Liver (tissue), 9 donors: ENCODE results near the gene SPTLC2. TPM values are rescaled to one million over a fixed set of nuclear protein-coding genes. Genes with fewer than 3 reads are reported as not detected.

Source experiments
- DNase-seq: peaks from one replicate; pipeline ENCODE4 v3.0.0-alpha.2; 2017; ENCODE audit warnings: low spot score
- H3K27ac ChIP-seq, 2 donors: one replicate each; pipeline ENCODE4 v1.7.0; 2013; ENCODE audit warnings: inconsistent platforms in 2 of 2, low read length in 2 of 2, control low read depth in 1 of 2, low read depth in 1 of 2, mild to moderate bottlenecking in 1 of 2
- H3K27me3 ChIP-seq, 4 donors: one replicate each; pipeline versions ENCODE4 v1.6.1 to v1.7.0; 2013; ENCODE audit warnings: low read length in 3 of 4, inconsistent platforms in 1 of 4, mild to moderate bottlenecking in 1 of 4, moderate library complexity in 1 of 4; ENCODE audit not compliant: control insufficient read depth in 4 of 4, insufficient read depth in 4 of 4
- H3K36me3 ChIP-seq, 4 donors: one replicate each; pipeline versions ENCODE4 v1.6.1 to v1.7.0; 2013; ENCODE audit warnings: low read length in 3 of 4, mild to moderate bottlenecking in 3 of 4, low read depth in 1 of 4, moderate library complexity in 1 of 4; ENCODE audit not compliant: control insufficient read depth in 4 of 4, insufficient read depth in 3 of 4
- H3K4me1 ChIP-seq, 4 donors: one replicate each; pipeline versions ENCODE4 v1.6.1 to v1.7.0; 2013; ENCODE audit warnings: low read length in 3 of 4, mild to moderate bottlenecking in 3 of 4, moderate library complexity in 1 of 4; ENCODE audit not compliant: control insufficient read depth in 4 of 4, insufficient read depth in 4 of 4
- H3K4me3 ChIP-seq, 3 donors: one replicate each; pipeline versions ENCODE4 v1.6.1 to v1.7.0; 2013; ENCODE audit warnings: low read length in 3 of 3, control low read depth in 1 of 3, low read depth in 1 of 3, mild to moderate bottlenecking in 1 of 3
- H3K9ac ChIP-seq, 2 donors: one replicate each; pipeline ENCODE4 v1.7.0; 2013; ENCODE audit warnings: low read length in 2 of 2, mild to moderate bottlenecking in 2 of 2, moderate library complexity in 2 of 2, control low read depth in 1 of 2, low read depth in 1 of 2
- H3K9me3 ChIP-seq, 4 donors: one replicate each; pipeline versions ENCODE4 v1.6.1 to v1.7.0; 2013; ENCODE audit warnings: low read length in 3 of 4; ENCODE audit not compliant: control insufficient read depth in 4 of 4
- ATF3 ChIP-seq: IDR thresholded peaks from 2 replicates; pipeline ENCODE4 v1.6.1; 2016; ENCODE audit warnings: antibody characterized with exemption
- CTCF ChIP-seq: fragments of 150-350 bp; IDR thresholded peaks from 2 replicates; pipeline ENCODE4 v1.5.1; 2017; ENCODE audit warnings: improper control_type of control experiment, low read depth, low read length; ENCODE audit not compliant: missing input control
- EGR1 ChIP-seq, 2 donors: IDR thresholded peaks; 2 replicates each; pipeline ENCODE4 v1.6.1; 2016 to 2018; ENCODE audit warnings: antibody characterized with exemption in 2 of 2, low read depth in 2 of 2
- FOXA1 ChIP-seq: IDR thresholded peaks from 2 replicates; pipeline ENCODE4 v1.6.1; 2016; ENCODE audit warnings: antibody characterized with exemption
- FOXA2 ChIP-seq: IDR thresholded peaks from 2 replicates; pipeline ENCODE4 v1.6.1; 2016; ENCODE audit warnings: antibody characterized with exemption
- GABPA ChIP-seq, 2 donors: IDR thresholded peaks in 1 of 2; conservative IDR thresholded peaks in 1 of 2; 2 replicates each; pipeline ENCODE4 v1.6.1; 2016; ENCODE audit warnings: antibody characterized with exemption in 2 of 2, mild to moderate bottlenecking in 1 of 2, moderate library complexity in 1 of 2
- HNF4A ChIP-seq, 2 donors: conservative IDR thresholded peaks; 2 replicates each; pipeline ENCODE4 v1.6.1; 2016; ENCODE audit warnings: antibody characterized with exemption in 2 of 2, mild to moderate bottlenecking in 2 of 2
- HNF4G ChIP-seq: IDR thresholded peaks from 2 replicates; pipeline ENCODE4 v1.6.1; 2016; ENCODE audit warnings: antibody characterized with exemption
- JUND ChIP-seq, 2 donors: IDR thresholded peaks; 2 replicates each; pipeline ENCODE4 v1.6.1; 2016; ENCODE audit warnings: antibody characterized with exemption in 2 of 2
- MAX ChIP-seq: IDR thresholded peaks from 2 replicates; pipeline ENCODE4 v1.6.1; 2016; ENCODE audit warnings: antibody characterized with exemption
- RAD21 ChIP-seq, 2 donors: IDR thresholded peaks; 2 replicates each; pipeline ENCODE4 v1.6.1; 2016; ENCODE audit warnings: antibody characterized with exemption in 2 of 2, mild to moderate bottlenecking in 2 of 2
- REST ChIP-seq: IDR thresholded peaks from 2 replicates; pipeline ENCODE4 v1.6.1; 2016; ENCODE audit warnings: antibody characterized with exemption, mild to moderate bottlenecking
- TAF1 ChIP-seq: conservative IDR thresholded peaks from 2 replicates; pipeline ENCODE4 v1.6.1; 2016; ENCODE audit warnings: antibody characterized with exemption, mild to moderate bottlenecking
- YY1 ChIP-seq: IDR thresholded peaks from 2 replicates; pipeline ENCODE4 v1.6.1; 2016; ENCODE audit warnings: antibody characterized with exemption, mild to moderate bottlenecking
- ZBTB33 ChIP-seq: IDR thresholded peaks from 2 replicates; pipeline ENCODE4 v1.6.1; 2016; ENCODE audit warnings: antibody characterized with exemption
- WGBS: extraction: QIAGEN DNeasy Blood & Tissue Kit; methylation state at CpG from one replicate; pipeline ENCODE4 v1.1.7; 2013; 5-methylcytosine and 5-hydroxymethylcytosine counted together
- polyA plus RNA-seq, 2 donors: library from polyadenylated mRNA; stranded (reverse) in 1 of 2; unstranded in 1 of 2; fragments of 200-250 nt in 1 of 2; fragments of >200 nt in 1 of 2; fragmentation: Nextera tagmentation in 1 of 2; extraction: Ambion mirVana in 1 of 2; gene quantifications; one replicate each; pipeline versions ENCODE4 v1.2.1 to v1.2.3, GENCODE V29; 2013 to 2015
- total RNA-seq, 2 donors: library from RNA; depleted of rRNA; stranded (reverse); fragments of >200 nt; gene quantifications; one replicate each; pipeline ENCODE4 v1.2.3, GENCODE V29; 2014
- donor health status: healthy.
- donor health status: healthy.
- donor health status: healthy.
- donor health status: healthy.
- donor health status: healthy.

Gene SPTLC2
- total and polyA plus RNA-seq, 4 donors: 3.9 to 19.2 (median 9.9) TPM

GRCh38 chr14:77622366-77622961 is 6.0 kb upstream of the SPTLC2 start:
- no peak overlapping the region for H3K9ac ChIP-seq
- no peaks in the 10 kb centered on the region for H3K27me3 ChIP-seq
- DNase-seq: no peak
- no peaks in the 10 kb centered on the region for H3K36me3 ChIP-seq
- TF ChIP-seq CTCF (no peak), RAD21 (IDR thresholded peaks at IDR 0.05) (no peak), GABPA (IDR thresholded peaks at IDR 0.05 in 1 of 2, conservative IDR thresholded peaks at IDR 0.05 in 1 of 2) (no peak), TAF1 (no peak), FOXA1 (no peak), MAX (no peak), JUND (IDR thresholded peaks at IDR 0.05) (no peak), FOXA2 (no peak)
- no peaks in the 10 kb centered on the region for H3K9me3 ChIP-seq
- no peak overlapping the region for H3K4me3 ChIP-seq
- 2% methylated on average over 1 of the region's 1 CpG for WGBS
- no peaks in the 10 kb centered on the region for H3K4me1 ChIP-seq
- no peak overlapping the region for H3K27ac ChIP-seq

GRCh38 chr14:77620222-77620870 is 3.9 kb upstream of the SPTLC2 start:
- 88% methylated on average over 16 of the region's 16 CpGs for WGBS
- no peaks in the 10 kb centered on the region for H3K27me3 ChIP-seq

More at GRCh38 chr14:77620222-77620870, 3.9 kb upstream of the SPTLC2 start:
- Histone ChIP-seq H3K4me3 (no peak overlapping the region), H3K36me3 (no peaks in the 10 kb centered on the region), H3K4me1 (peaks cover 4 to 9% (median 6%) of the 10 kb centered on the region in 4 donors), H3K9me3 (no peaks in the 10 kb centered on the region), H3K27ac (no peak overlapping the region), H3K9ac (no peak overlapping the region)
- no peak for DNase-seq
- TF ChIP-seq REST: no peak
- no peak for TF ChIP-seq MAX
- no peak for TF ChIP-seq RAD21 (IDR thresholded peaks at IDR 0.05)
- TF ChIP-seq HNF4G: no peak
- TF ChIP-seq ATF3: no peak
- TF ChIP-seq ZBTB33: no peak
- no peak for TF ChIP-seq FOXA1
- no peak for TF ChIP-seq FOXA2
- TF ChIP-seq HNF4A (conservative IDR thresholded peaks at IDR 0.05): no peak
- TF ChIP-seq YY1: no peak
- no peak for TF ChIP-seq GABPA (IDR thresholded peaks at IDR 0.05 in 1 of 2, conservative IDR thresholded peaks at IDR 0.05 in 1 of 2)
- TF ChIP-seq EGR1 (IDR thresholded peaks at IDR 0.05; ENCODE audit: low read depth in 2 of 2): no peak
